GM12872 (cell line): ENCODE results near the gene CACNA1C.

Source experiments
- TF ChIP-seq, protein P1 (sequence below): IDR thresholded peaks from 3 replicates; pipeline ENCODE4 v1.5.1; 2011; ENCODE audit warnings: low read depth, mild to moderate bottlenecking, low read length, moderate library complexity; ENCODE audit not compliant: insufficient read depth

The CACNA1C gene

DNA sequence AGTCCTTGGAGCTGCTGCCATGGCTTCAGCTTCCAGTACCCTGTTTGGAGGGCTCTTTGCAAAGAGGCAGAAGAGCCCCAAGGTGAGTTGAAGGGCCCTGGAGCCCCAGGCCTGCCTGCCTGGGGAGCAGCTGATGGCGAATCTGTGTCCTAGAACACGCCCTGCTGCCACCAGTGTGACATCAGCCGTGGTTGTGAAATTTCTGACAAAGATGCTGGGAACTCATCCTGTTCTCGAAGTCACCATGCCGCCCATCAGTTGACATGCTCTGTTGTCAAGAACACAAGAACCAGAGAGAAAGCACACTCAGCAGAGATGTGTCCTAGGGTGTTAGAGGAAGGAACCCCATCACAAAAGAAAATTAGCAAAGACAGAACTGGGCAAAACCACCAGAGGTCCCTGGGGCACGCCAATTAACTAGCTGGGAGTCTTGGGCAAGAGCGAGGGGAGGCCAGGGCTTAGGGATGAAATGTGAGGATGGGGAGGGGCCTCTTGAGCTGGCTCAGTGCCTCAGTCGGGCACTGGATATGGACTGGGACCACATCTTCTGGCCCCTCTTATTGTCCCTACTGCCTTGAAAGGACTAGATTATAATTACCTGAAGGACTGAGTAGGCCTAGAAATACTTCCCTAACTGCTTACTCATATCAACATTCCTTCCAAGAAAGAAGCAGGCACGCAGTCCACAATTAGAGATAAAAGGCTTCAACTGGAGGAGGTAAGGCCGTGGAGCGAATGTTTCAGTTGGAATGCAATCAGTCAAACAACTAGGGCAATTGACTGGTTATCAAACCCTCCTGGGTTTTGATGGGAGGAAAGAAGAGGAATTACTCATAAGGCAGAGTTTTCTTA, 163.1 kb downstream of the CACNA1C start:
- TF ChIP-seq, protein P1, sequence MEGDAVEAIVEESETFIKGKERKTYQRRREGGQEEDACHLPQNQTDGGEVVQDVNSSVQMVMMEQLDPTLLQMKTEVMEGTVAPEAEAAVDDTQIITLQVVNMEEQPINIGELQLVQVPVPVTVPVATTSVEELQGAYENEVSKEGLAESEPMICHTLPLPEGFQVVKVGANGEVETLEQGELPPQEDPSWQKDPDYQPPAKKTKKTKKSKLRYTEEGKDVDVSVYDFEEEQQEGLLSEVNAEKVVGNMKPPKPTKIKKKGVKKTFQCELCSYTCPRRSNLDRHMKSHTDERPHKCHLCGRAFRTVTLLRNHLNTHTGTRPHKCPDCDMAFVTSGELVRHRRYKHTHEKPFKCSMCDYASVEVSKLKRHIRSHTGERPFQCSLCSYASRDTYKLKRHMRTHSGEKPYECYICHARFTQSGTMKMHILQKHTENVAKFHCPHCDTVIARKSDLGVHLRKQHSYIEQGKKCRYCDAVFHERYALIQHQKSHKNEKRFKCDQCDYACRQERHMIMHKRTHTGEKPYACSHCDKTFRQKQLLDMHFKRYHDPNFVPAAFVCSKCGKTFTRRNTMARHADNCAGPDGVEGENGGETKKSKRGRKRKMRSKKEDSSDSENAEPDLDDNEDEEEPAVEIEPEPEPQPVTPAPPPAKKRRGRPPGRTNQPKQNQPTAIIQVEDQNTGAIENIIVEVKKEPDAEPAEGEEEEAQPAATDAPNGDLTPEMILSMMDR: no peak

DNA sequence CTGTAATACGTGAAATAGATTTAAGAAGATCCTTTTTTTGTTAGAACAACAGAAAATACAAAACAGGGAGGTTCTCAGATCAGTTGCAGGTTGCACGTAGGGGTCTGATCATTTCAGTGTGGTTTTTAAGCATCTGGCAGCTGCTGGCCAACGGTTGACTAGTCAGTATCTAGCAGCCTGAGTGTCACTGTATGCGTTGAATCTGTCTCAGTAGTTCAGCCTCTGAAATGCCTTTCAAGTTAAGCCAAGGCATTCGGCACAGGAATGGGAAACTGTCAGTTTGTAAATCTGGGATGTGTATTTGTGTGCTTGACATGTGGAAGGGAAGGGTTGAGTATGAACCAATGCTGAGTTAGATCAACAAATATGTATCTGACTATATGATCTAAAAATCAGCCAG, 165.9 kb downstream of the CACNA1C start:
- TF ChIP-seq, protein P1: no peak

DNA sequence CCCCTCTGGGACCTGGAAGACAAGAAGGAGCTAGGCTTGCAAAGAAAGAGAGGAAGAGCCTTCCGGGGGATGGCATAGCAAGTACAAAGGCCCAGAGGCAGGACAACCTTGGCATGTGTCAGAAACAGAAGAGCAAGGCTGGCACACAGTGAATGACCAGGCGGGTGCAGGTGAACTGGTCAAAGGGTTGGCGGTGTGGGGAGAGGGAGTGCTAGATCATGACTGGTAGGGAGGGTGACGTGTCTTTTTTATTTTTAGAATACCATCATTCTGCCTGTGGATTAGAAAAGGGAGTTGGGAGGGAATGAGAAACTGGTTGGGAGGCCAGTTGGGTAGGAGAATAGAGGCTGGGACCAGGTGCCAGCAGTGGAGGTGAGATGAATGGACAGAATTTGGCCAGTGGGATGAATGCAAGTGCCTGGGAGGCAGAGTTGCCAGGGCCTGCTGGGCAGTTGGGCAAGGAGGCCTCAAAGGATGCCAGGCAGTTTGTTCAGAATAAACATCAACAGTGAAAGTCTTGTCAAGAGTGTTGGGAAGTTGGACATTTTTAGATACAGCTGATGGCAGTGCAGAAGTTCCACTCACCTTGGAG, 168.3 kb downstream of the CACNA1C start:
- TF ChIP-seq, protein P1: no peak

DNA sequence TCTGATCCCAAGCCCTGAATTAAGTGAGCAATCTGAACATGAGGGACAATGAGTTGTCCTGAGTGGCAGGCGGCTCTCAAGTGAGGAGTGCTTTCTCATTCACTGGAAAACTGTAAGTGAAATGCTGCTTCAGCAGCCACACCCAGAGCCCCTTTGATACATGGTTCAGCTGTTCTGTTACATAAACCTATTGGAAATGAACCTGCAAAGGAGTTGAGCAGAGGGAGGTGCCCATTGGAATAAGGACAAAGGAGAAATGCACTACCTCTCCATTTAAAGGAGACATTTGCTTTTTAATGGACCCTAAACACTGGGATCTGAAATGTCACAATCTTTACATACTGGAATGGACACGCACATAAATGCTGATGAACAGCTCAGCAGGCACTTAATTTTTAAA, 169.9 kb downstream of the CACNA1C start:
- TF ChIP-seq, protein P1: no peak

DNA sequence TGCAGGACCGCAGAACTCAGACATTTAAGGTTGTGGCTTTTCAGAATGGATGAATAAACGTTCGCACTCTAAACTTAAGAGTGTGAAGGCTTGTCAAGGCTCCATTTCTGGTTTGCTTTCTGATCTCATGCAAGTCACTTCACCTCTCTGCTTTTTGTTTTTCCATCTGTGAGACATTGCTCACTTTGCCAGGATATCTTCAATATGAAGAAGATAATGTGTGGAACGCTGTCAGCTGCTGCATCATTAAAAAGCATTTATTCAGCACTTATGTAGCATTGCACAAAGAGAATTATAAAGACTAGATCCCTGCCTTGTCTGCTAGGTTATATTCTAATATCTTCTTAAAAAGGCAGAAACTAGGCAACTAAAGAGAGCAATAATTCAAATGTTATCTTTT, 172.2 kb downstream of the CACNA1C start:
- TF ChIP-seq, protein P1: no peak

DNA sequence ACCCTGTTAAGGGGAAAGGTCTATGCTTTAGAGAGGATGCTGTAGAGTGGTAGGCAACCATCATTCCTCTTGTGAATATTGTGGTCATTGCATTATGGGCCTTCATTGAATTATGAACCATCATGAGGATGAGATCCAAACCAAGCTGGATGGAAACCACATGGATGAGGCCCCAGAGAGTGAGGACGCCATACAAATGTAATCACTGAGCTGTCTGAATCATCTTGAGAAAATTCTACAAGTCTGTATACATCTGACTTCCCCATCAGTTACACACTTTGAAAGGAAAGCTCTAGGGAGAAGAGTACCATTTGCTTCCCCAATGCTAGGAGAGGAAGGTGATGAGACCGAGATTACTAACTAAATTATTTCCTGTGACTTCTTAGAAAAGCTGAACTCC, 172.9 kb downstream of the CACNA1C start:
- TF ChIP-seq, protein P1: no peak

DNA sequence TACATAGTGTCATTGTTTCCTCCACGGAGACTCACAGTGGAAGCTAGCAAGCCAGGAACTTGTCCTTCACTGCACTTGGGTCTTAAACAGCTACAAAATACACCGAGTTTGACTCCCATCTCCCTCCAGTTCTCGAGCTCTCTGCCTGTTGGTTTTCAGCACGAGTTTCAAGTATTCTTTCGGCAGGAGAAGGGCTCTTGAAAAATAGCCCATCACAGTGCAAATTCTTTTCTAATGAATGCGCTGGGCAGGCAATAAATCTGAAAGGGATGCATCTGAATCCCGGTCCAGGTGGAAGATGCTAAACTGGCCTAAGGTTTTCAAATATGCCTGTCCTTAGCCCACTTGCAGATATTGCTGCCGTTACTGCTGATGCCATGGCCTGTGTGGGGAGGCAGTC, 173.9 kb downstream of the CACNA1C start:
- TF ChIP-seq, protein P1: no peak
